ENCODE measurements around the gene PLEKHG7. TPM values are rescaled to one million over a fixed set of nuclear protein-coding genes. Genes with fewer than 3 reads are reported as not detected.

PLEKHG7 gene
- total RNA-seq, 2 experiments from 2014 or later = not detected

GRCh38 chr12:92784356-92784755 is 81.6 kb downstream of the PLEKHG7 start:
- Histone ChIP-seq H3K36me3 (ENCODE audit: insufficient read depth, low read length) (peaks cover 26% of the 10 kb centered on the region), H3K9me3 (ENCODE audit: control insufficient read depth in 1 of 2, insufficient read depth in 1 of 2, low read length in 2 of 2) (no peaks in the 10 kb centered on the region), H3K27ac (ENCODE audit: low read depth in 1 of 2, low read length in 2 of 2) (no peak overlapping the region), H3K27me3 (ENCODE audit: control insufficient read depth in 1 of 2, insufficient read depth in 2 of 2, low read length in 2 of 2) (no peaks in the 10 kb centered on the region), H3K4me1 (ENCODE audit: insufficient read depth, low read length) (no peaks in the 10 kb centered on the region), H3K4me3 (ENCODE audit: low read length) (no peak overlapping the region)
- ATAC-seq (ENCODE audit: poor library complexity) = no peak
- Mint-ChIP-seq H3K4me1 (ENCODE audit: low read depth) (no peaks in the 10 kb centered on the region), H3K4me3 (no peak overlapping the region), H3K9me3 (no peaks in the 10 kb centered on the region), H3K36me3 (ENCODE audit: low read depth) (peaks cover 37% of the 10 kb centered on the region), H3K27me3 (no peaks in the 10 kb centered on the region), H3K27ac (no peak overlapping the region)
- no peak for DNase-seq
- ChIA-PET POLR2A (interaction anchor here (1.0 kb wide), 1 partner anchor 144 kb away, joined by 3 read pairs; the partner anchor contains the start of gene EEA1), CTCF (interaction anchor here (0.7 to 1.7 kb wide), 3 partner anchors 11 to 635 kb away, joined by 3 to 5 read pairs (median 3); no protein-coding TSS in a partner anchor)
- TF ChIP-seq CTCF (IDR thresholded peaks at IDR 0.05) = no peak
- intact Hi-C loops (cut with DNase I, micrococcal nuclease) = loop anchor here in 1 of 2 experiments (10.0 kb wide), 1 partner anchor 1400 kb away; no protein-coding TSS in a partner anchor

GRCh38 chr12:92784797-92785562 is 82.2 kb downstream of the PLEKHG7 start:
- Histone ChIP-seq H3K4me1 (ENCODE audit: insufficient read depth, low read length) (no peaks in the 10 kb centered on the region), H3K27me3 (ENCODE audit: control insufficient read depth in 1 of 2, insufficient read depth in 2 of 2, low read length in 2 of 2) (no peaks in the 10 kb centered on the region), H3K4me3 (ENCODE audit: low read length) (no peak overlapping the region), H3K36me3 (ENCODE audit: insufficient read depth, low read length) (peaks cover 20% of the 10 kb centered on the region), H3K9me3 (ENCODE audit: control insufficient read depth in 1 of 2, insufficient read depth in 1 of 2, low read length in 2 of 2) (no peaks in the 10 kb centered on the region), H3K27ac (ENCODE audit: low read depth in 1 of 2, low read length in 2 of 2) (no peak overlapping the region)
- ChIA-PET POLR2A (interaction anchor here (0.6 to 1.2 kb wide), 4 partner anchors 10 to 712 kb away, joined by 3 read pairs; partner anchors contain the start of gene EEA1), CTCF (interaction anchor here (0.6 to 1.7 kb wide), 6 partner anchors 11 to 683 kb away, joined by 3 to 5 read pairs (median 4); no protein-coding TSS in a partner anchor)
- Mint-ChIP-seq H3K27me3 (no peaks in the 10 kb centered on the region), H3K4me1 (ENCODE audit: low read depth) (no peaks in the 10 kb centered on the region), H3K36me3 (ENCODE audit: low read depth) (peaks cover 40% of the 10 kb centered on the region), H3K4me3 (no peak overlapping the region), H3K9me3 (no peaks in the 10 kb centered on the region), H3K27ac (no peak overlapping the region)
- ATAC-seq (ENCODE audit: poor library complexity) (peak; percentile 100), DNase-seq (peak in 9 of 14 experiments; percentile 2 to 79 (median 15))
- TF ChIP-seq CTCF (IDR thresholded peaks at IDR 0.05) = peak; percentile 49
- intact Hi-C loops (cut with DNase I, micrococcal nuclease) = loop anchor here (1.0 to 10.0 kb wide), 9 partner anchors 142 to 1400 kb away; partner anchors contain the start of gene EEA1 (in 1 of the 2)

- H3K27ac ChIP-seq (ENCODE audit: low read depth in 1 of 2, low read length in 2 of 2) = no peak overlapping the region
- Mint-ChIP-seq H3K27ac (no peak overlapping the region), H3K9me3 (no peaks in the 10 kb centered on the region), H3K27me3 (no peaks in the 10 kb centered on the region), H3K4me3 (no peak overlapping the region), H3K4me1 (ENCODE audit: low read depth) (no peaks in the 10 kb centered on the region), H3K36me3 (ENCODE audit: low read depth) (peaks cover 45% of the 10 kb centered on the region)
- DNase-seq (no peak), ATAC-seq (ENCODE audit: poor library complexity) (no peak)
- H3K4me3 ChIP-seq (ENCODE audit: low read length) = no peak overlapping the region
- H3K9me3 ChIP-seq (ENCODE audit: control insufficient read depth in 1 of 2, insufficient read depth in 1 of 2, low read length in 2 of 2) = no peaks in the 10 kb centered on the region
- H3K36me3 ChIP-seq (ENCODE audit: insufficient read depth, low read length) = peaks cover 16% of the 10 kb centered on the region
- intact Hi-C loops (cut with DNase I, micrococcal nuclease) = loop anchor here (1.0 to 10.0 kb wide), 9 partner anchors 142 to 1401 kb away; partner anchors contain the start of gene EEA1 (in 1 of the 2)
- no peak for TF ChIP-seq CTCF (IDR thresholded peaks at IDR 0.05)
- CTCF ChIA-PET = interaction anchor here (0.7 to 1.7 kb wide), 4 partner anchors 10 to 682 kb away, joined by 3 to 5 read pairs (median 4); no protein-coding TSS in a partner anchor
- POLR2A ChIA-PET = interaction anchor here (0.6 to 1.2 kb wide), 3 partner anchors 11 to 711 kb away, joined by 3 read pairs; no protein-coding TSS in a partner anchor
- H3K4me1 ChIP-seq (ENCODE audit: insufficient read depth, low read length) = no peaks in the 10 kb centered on the region
- H3K27me3 ChIP-seq (ENCODE audit: control insufficient read depth in 1 of 2, insufficient read depth in 2 of 2, low read length in 2 of 2) = no peaks in the 10 kb centered on the region
Measured at GRCh38 chr12:92785563-92785950, 82.8 kb downstream of the PLEKHG7 start.
